HG03060 (cell line): Measurements from ENCODE around the gene CSAD.

Experiments used
- ATAC-seq: cut with Tn5 transposase; IDR thresholded peaks from one replicate; pipeline ENCODE4 v1.9.1; 2021; ENCODE audit warnings: low read depth, moderate number of reproducible peaks; ENCODE audit not compliant: unreplicated experiment

CSAD gene

GRCh38 chr12:53200458-53201176, 19.9 kb upstream of the CSAD start:
- ATAC-seq: no peak

- no peak for ATAC-seq
Observed at GRCh38 chr12:53200107-53200457, 19.4 kb upstream of the CSAD start.

GRCh38 chr12:53199700-53200099, 19.0 kb upstream of the CSAD start:
- no peak for ATAC-seq

GRCh38 chr12:53198486-53199110, 17.9 kb upstream of the CSAD start:
- no peak for ATAC-seq

- no peak for ATAC-seq
Observed at GRCh38 chr12:53197011-53197640, 16.4 kb upstream of the CSAD start.

GRCh38 chr12:53196486-53196885, 15.8 kb upstream of the CSAD start:
- no peak for ATAC-seq

- ATAC-seq: no peak
Observed at GRCh38 chr12:53195516-53196420, 15.0 kb upstream of the CSAD start.

GRCh38 chr12:53194973-53195372, 14.2 kb upstream of the CSAD start:
- ATAC-seq: no peak

- no peak for ATAC-seq
Observed at GRCh38 chr12:53193985-53194716, 13.4 kb upstream of the CSAD start.

GRCh38 chr12:53193040-53193439, 12.3 kb upstream of the CSAD start:
- no peak for ATAC-seq

- ATAC-seq: no peak
Observed at GRCh38 chr12:53192531-53193021, 11.9 kb upstream of the CSAD start.

- no peak for ATAC-seq
Observed at GRCh38 chr12:53191885-53192530, 11.3 kb upstream of the CSAD start.

- ATAC-seq: no peak
Observed at GRCh38 chr12:53191096-53191884, 10.6 kb upstream of the CSAD start.

GRCh38 chr12:53190108-53190729, 9.5 kb upstream of the CSAD start:
- no peak for ATAC-seq

GRCh38 chr12:53187145-53187899, 6.6 kb upstream of the CSAD start:
- ATAC-seq: no peak

GRCh38 chr12:53186745-53187144, 6.0 kb upstream of the CSAD start:
- no peak for ATAC-seq

GRCh38 chr12:53185582-53186153, 4.9 kb upstream of the CSAD start:
- no peak for ATAC-seq
